ENCODE measurements around the gene CC2D2B.

- TF ChIP-seq CTCF (conservative IDR thresholded peaks at IDR 0.05; ENCODE audit: low read length) (0 out of 2 replicates have a peak, but pooled peaks have one; percentile 17), EZH2phosphoT487 (IDR thresholded peaks at IDR 0.05; ENCODE audit: borderline replicate concordance, low read depth, low read length) (no peak)
These were observed 135.5 kb downstream of the CC2D2B start, which contains the start of gene CCNJ for GRCh38 chr10:96043033-96043892.
